SK-N-SH (cell line): Measurements from ENCODE around the gene CDX1. TPM values are rescaled to one million over a fixed set of nuclear protein-coding genes. Genes with fewer than 3 reads are reported as not detected.

Experiments used
- CTCF ChIA-PET: fragments of 300-600, 350-600 bp; formaldehyde crosslinking; extraction: SDS; loops from one replicate; lab custom pipeline; 2021; lab: Yijun Ruan, JAX
- POLR2A ChIA-PET: fragments of 350-600 bp; sonication (Branson Sonifier 250); formaldehyde crosslinking; extraction: SDS; loops from one replicate; lab custom pipeline; 2020; ENCODE audit warnings: antibody characterized with exemption, inconsistent platforms; lab: Yijun Ruan, JAX
- DNase-seq: peaks from one replicate; pipeline ENCODE4 v3.0.0; 2012
- H2AFZ ChIP-seq: fragments of 200-600 bp; sonication (generic); 2 replicates; pipeline ENCODE4 v1.8.1; 2016; ENCODE audit warnings: antibody characterized with exemption, mild to moderate bottlenecking, low read depth
- H3F3A ChIP-seq: fragments of 200-600 bp; sonication (generic); replicated peaks from 2 replicates; pipeline ENCODE3; 2016; ENCODE audit warnings: antibody characterized with exemption, mild to moderate bottlenecking; ENCODE audit not compliant: insufficient read depth
- H3K27ac ChIP-seq, 2 experiments: fragments of 200-500 bp in 1 of 2; fragments of 200-600 bp in 1 of 2; sonication (Bioruptor generic) in 1 of 2; sonication (generic), shearing (Covaris generic) in 1 of 2; 2 replicates each; pipeline versions ENCODE4 v1.5.1 to v1.6.1; 2014 to 2016; ENCODE audit warnings: low read depth in 2 of 2, inconsistent platforms in 1 of 2, low read length in 1 of 2, mild to moderate bottlenecking in 1 of 2, mixed read lengths in 1 of 2
- H3K27me3 ChIP-seq: fragments of 200-600 bp; sonication (generic), shearing (Covaris generic); 2 replicates; pipeline ENCODE4 v1.6.1; 2016; ENCODE audit warnings: mixed run types; ENCODE audit not compliant: insufficient read depth
- H3K36me3 ChIP-seq, 2 experiments: fragments of 200-500 bp in 1 of 2; fragments of 200-600 bp in 1 of 2; sonication (Bioruptor generic) in 1 of 2; sonication (generic) in 1 of 2; replicated peaks in 1 of 2; 2 replicates each; pipeline versions ENCODE3 to v1.5.1; 2014 to 2016; ENCODE audit warnings: low read length in 1 of 2, mild to moderate bottlenecking in 1 of 2; ENCODE audit not compliant: insufficient read depth in 2 of 2, control insufficient read depth in 1 of 2
- H3K4me1 ChIP-seq, 2 experiments: fragments of 200-500 bp in 1 of 2; fragments of 200-600 bp in 1 of 2; sonication (Bioruptor generic) in 1 of 2; sonication (generic), shearing (Covaris generic) in 1 of 2; 2 replicates each; pipeline versions ENCODE4 v1.5.1 to v1.6.1; 2014 to 2016; ENCODE audit warnings: low read depth in 1 of 2, low read length in 1 of 2, mixed run types in 1 of 2; ENCODE audit not compliant: insufficient read depth in 2 of 2, control insufficient read depth in 1 of 2
- H3K4me2 ChIP-seq: fragments of 200-600 bp; sonication (generic), shearing (Covaris generic); 2 replicates; pipeline ENCODE4 v1.6.1; 2017; ENCODE audit warnings: mixed run types
- H3K4me3 ChIP-seq, 2 experiments: fragments of 200-500 bp in 1 of 2; fragments of 200-600 bp in 1 of 2; sonication (Bioruptor generic) in 1 of 2; sonication (generic), shearing (Covaris generic) in 1 of 2; 2 replicates each; pipeline versions ENCODE4 v1.5.1 to v1.8.1; 2014 to 2016; ENCODE audit warnings: low read depth in 2 of 2, inconsistent platforms in 1 of 2, low read length in 1 of 2, mild to moderate bottlenecking in 1 of 2, mixed read lengths in 1 of 2, moderate library complexity in 1 of 2
- H3K79me2 ChIP-seq: fragments of 200-600 bp; sonication (generic); 2 replicates; pipeline ENCODE4 v1.8.1; 2017; ENCODE audit warnings: mild to moderate bottlenecking; ENCODE audit not compliant: insufficient read depth
- H3K9ac ChIP-seq: fragments of 200-600 bp; sonication (generic); 2 replicates; pipeline ENCODE4 v1.6.1; 2017; ENCODE audit warnings: mixed run types
- H3K9me2 ChIP-seq: fragments of 200-600 bp; sonication (generic); 2 replicates; pipeline ENCODE4 v1.6.1; 2017; ENCODE audit warnings: mixed run types
- H3K9me3 ChIP-seq: fragments of 200-600 bp; sonication (generic); 2 replicates; pipeline ENCODE4 v1.6.1; 2017; ENCODE audit warnings: mixed run types, mild to moderate bottlenecking, moderate library complexity
- H4K20me1 ChIP-seq: fragments of 200-600 bp; sonication (generic); 2 replicates; pipeline ENCODE4 v1.6.1; 2017; ENCODE audit warnings: mild to moderate bottlenecking, mixed run types; ENCODE audit not compliant: insufficient read depth
- CHD2 ChIP-seq: fragments of 150-350 bp; IDR thresholded peaks from 2 replicates; pipeline ENCODE4 v1.6.1; 2018; ENCODE audit warnings: low read length; ENCODE audit not compliant: partially characterized antibody
- CTCF ChIP-seq: fragments of 200-600 bp; sonication (generic); IDR thresholded peaks from 2 replicates; pipeline ENCODE4 v1.6.1; 2017; ENCODE audit warnings: antibody characterized with exemption, mild to moderate bottlenecking, moderate library complexity
- EP300 ChIP-seq, 2 experiments: IDR thresholded peaks; 2 replicates each; pipeline versions ENCODE4 v1.4.0 to v1.6.1; 2012; ENCODE audit warnings: borderline replicate concordance in 1 of 2, low read depth in 1 of 2, low read length in 1 of 2
- FOXJ3 ChIP-seq: sonication (generic); formaldehyde crosslinking; IDR thresholded peaks from 2 replicates; pipeline ENCODE4 v1.5.1; 2020; ENCODE audit warnings: mild to moderate bottlenecking, missing genetic modification reagents
- IRF3 ChIP-seq: fragments of 150-350 bp; IDR thresholded peaks from 2 replicates; pipeline ENCODE4 v1.6.1; 2016; ENCODE audit warnings: mild to moderate bottlenecking, low read depth, low read length
- MAX ChIP-seq: IDR thresholded peaks from 2 replicates; pipeline ENCODE4 v1.4.0; 2012; ENCODE audit warnings: low read depth
- MXI1 ChIP-seq: IDR thresholded peaks from 2 replicates; pipeline ENCODE4 v1.6.1; 2012; ENCODE audit warnings: mild to moderate bottlenecking, low read depth, low read length, improper control_type of control experiment
- NFIC ChIP-seq: IDR thresholded peaks from 2 replicates; pipeline ENCODE4 v1.4.0; 2012; ENCODE audit warnings: borderline replicate concordance
- NRF1 ChIP-seq: IDR thresholded peaks from 2 replicates; pipeline ENCODE4 v1.6.1; 2012; ENCODE audit warnings: low read depth, mild to moderate bottlenecking, low read length
- RCOR1 ChIP-seq: fragments of 150-350 bp; IDR thresholded peaks from 2 replicates; pipeline ENCODE4 v1.6.1; 2017; ENCODE audit warnings: antibody characterized with exemption, low read length
- REST ChIP-seq: IDR thresholded peaks from 2 replicates; pipeline ENCODE4 v1.6.1; 2012; ENCODE audit warnings: mild to moderate bottlenecking, low read depth, low read length, moderate library complexity
- RFX5 ChIP-seq: IDR thresholded peaks from 2 replicates; pipeline ENCODE4 v1.6.1; 2012; ENCODE audit warnings: mild to moderate bottlenecking, improper control_type of control experiment, low read length
- TCF12 ChIP-seq: IDR thresholded peaks from 2 replicates; pipeline ENCODE4 v1.4.0; 2012
- USF1 ChIP-seq: IDR thresholded peaks from 2 replicates; pipeline ENCODE4 v1.4.0; 2012; ENCODE audit warnings: low read depth, borderline replicate concordance
- ZBTB33 ChIP-seq: IDR thresholded peaks from 2 replicates; pipeline ENCODE4 v1.4.0; 2012; ENCODE audit warnings: low read depth, borderline replicate concordance
- WGBS: methylation state at CpG from one replicate; pipeline ENCODE4 v1.1.6; 2017; ENCODE audit warnings: low lambda C conversion rate; 5-methylcytosine and 5-hydroxymethylcytosine counted together
- polyA plus RNA-seq, 3 experiments: library from polyadenylated mRNA; depleted of rRNA; stranded (reverse); fragments of >200 nt; gene quantifications; 2 replicates each; pipeline ENCODE4 v1.2.3, GENCODE V29; 2012

Gene CDX1
- polyA plus RNA-seq, 1 of the 3 experiments (the other 2 are of a cell fraction), result 0.23 TPM

- no peak overlapping the region for H3K9ac ChIP-seq
- H3K4me3 ChIP-seq, result no peak overlapping the region
- no peaks in the 10 kb centered on the region for H3K79me2 ChIP-seq
- no peak overlapping the region for H3K4me2 ChIP-seq
- no peaks in the 10 kb centered on the region for H3K27me3 ChIP-seq
- H3K27ac ChIP-seq, result no peak overlapping the region
- no peaks in the 10 kb centered on the region for H3K4me1 ChIP-seq
- POLR2A ChIA-PET, result no interaction called here
- no peaks in the 10 kb centered on the region for H3K36me3 ChIP-seq
- DNase-seq, result no peak
- H4K20me1 ChIP-seq, result no peaks in the 10 kb centered on the region
- no peak overlapping the region for H2AFZ ChIP-seq
- H3K9me3 ChIP-seq, result no peaks in the 10 kb centered on the region
- H3F3A ChIP-seq, result no peaks in the 10 kb centered on the region
- TF ChIP-seq RFX5 (no peak), FOXJ3 (no peak)
- TF ChIP-seq, all 33 proteins: peak for 0
- no peaks in the 10 kb centered on the region for H3K9me2 ChIP-seq
- CTCF ChIA-PET, result interaction anchor here (0.7 to 9.7 kb wide), 13 partner anchors 11 to 225 kb away, joined by 3 to 173 read pairs (median 7); no protein-coding TSS in a partner anchor
- 83% methylated on average over 7 of the region's 10 CpGs for WGBS
Observed at GRCh38 chr5:150215979-150216944, 49.7 kb downstream of the CDX1 start.

- H3K9me3 ChIP-seq, result no peaks in the 10 kb centered on the region
- no peak for DNase-seq
- H3F3A ChIP-seq, result no peaks in the 10 kb centered on the region
- ChIA-PET POLR2A (no interaction called here), CTCF (interaction anchor here (0.6 to 9.7 kb wide), 22 partner anchors 8 to 379 kb away, joined by 3 to 173 read pairs (median 7); no protein-coding TSS in a partner anchor)
- H3K27me3 ChIP-seq, result no peaks in the 10 kb centered on the region
- no peak overlapping the region for H3K4me2 ChIP-seq
- H2AFZ ChIP-seq, result no peak overlapping the region
- H3K36me3 ChIP-seq, result no peaks in the 10 kb centered on the region
- no peaks in the 10 kb centered on the region for H3K4me1 ChIP-seq
- H3K9ac ChIP-seq, result no peak overlapping the region
- H3K27ac ChIP-seq, result no peak overlapping the region
- H4K20me1 ChIP-seq, result no peaks in the 10 kb centered on the region
- no peaks in the 10 kb centered on the region for H3K9me2 ChIP-seq
- H3K4me3 ChIP-seq, result no peak overlapping the region
- 59% methylated on average over 2 of the region's 2 CpGs for WGBS
- H3K79me2 ChIP-seq, result no peaks in the 10 kb centered on the region
- TF ChIP-seq MXI1 (no peak), TCF12 (no peak), RCOR1 (no peak), NRF1 (no peak), CHD2 (no peak), ZBTB33 (no peak), USF1 (no peak), FOXJ3 (no peak), EP300 (IDR thresholded peaks at IDR 0.05; ENCODE audit: borderline replicate concordance in 1 of 2, low read depth in 1 of 2, low read length in 1 of 2) (no peak), CTCF (no peak), NFIC (no peak), MAX (no peak), REST (no peak), IRF3 (no peak)
Observed at GRCh38 chr5:150217038-150217437, 50.5 kb downstream of the CDX1 start.
